Measurements from ENCODE around the gene NKD1.

The NKD1 gene

GRCh38 chr16:50506543-50506937, 41.7 kb upstream of the NKD1 start:
- in situ Hi-C loops (cut with HindIII; ENCODE audit: low pct_unique_long_range_greater_than_20kb, low sequenced_read_pairs), result no loop called here
- TF ChIP-seq JUND (IDR thresholded peaks at IDR 0.05; ENCODE audit: low read depth), result no peak
- DNase-seq (ENCODE audit: low read depth in 1 of 2, low spot score in 1 of 2), result no peak

GRCh38 chr16:50507397-50507796, 40.8 kb upstream of the NKD1 start:
- in situ Hi-C loops (cut with HindIII; ENCODE audit: low pct_unique_long_range_greater_than_20kb, low sequenced_read_pairs), result no loop called here
- TF ChIP-seq JUND (IDR thresholded peaks at IDR 0.05; ENCODE audit: low read depth), result no peak
- DNase-seq (ENCODE audit: low read depth in 1 of 2, low spot score in 1 of 2), result no peak

GRCh38 chr16:50509521-50510341, 38.5 kb upstream of the NKD1 start:
- in situ Hi-C loops (cut with HindIII; ENCODE audit: low pct_unique_long_range_greater_than_20kb, low sequenced_read_pairs), result no loop called here
- no peak for TF ChIP-seq JUND (IDR thresholded peaks at IDR 0.05; ENCODE audit: low read depth)
- DNase-seq (ENCODE audit: low read depth in 1 of 2, low spot score in 1 of 2), result peak in 1 of 2 experiments; percentile 9

GRCh38 chr16:50515218-50515617, 33.0 kb upstream of the NKD1 start:
- TF ChIP-seq JUND (IDR thresholded peaks at IDR 0.05; ENCODE audit: low read depth), result no peak
- in situ Hi-C loops (cut with HindIII; ENCODE audit: low pct_unique_long_range_greater_than_20kb, low sequenced_read_pairs), result no loop called here
- no peak for DNase-seq (ENCODE audit: low read depth in 1 of 2, low spot score in 1 of 2)

- DNase-seq (ENCODE audit: low read depth in 1 of 2, low spot score in 1 of 2), result no peak
- no peak for TF ChIP-seq JUND (IDR thresholded peaks at IDR 0.05; ENCODE audit: low read depth)
- in situ Hi-C loops (cut with HindIII; ENCODE audit: low pct_unique_long_range_greater_than_20kb, low sequenced_read_pairs), result no loop called here
These were observed 31.8 kb upstream of the NKD1 start for GRCh38 chr16:50516401-50516800.

- no peak for TF ChIP-seq JUND (IDR thresholded peaks at IDR 0.05; ENCODE audit: low read depth)
- DNase-seq (ENCODE audit: low read depth in 1 of 2, low spot score in 1 of 2), result no peak
- in situ Hi-C loops (cut with HindIII; ENCODE audit: low pct_unique_long_range_greater_than_20kb, low sequenced_read_pairs), result no loop called here
These were observed 31.3 kb upstream of the NKD1 start for GRCh38 chr16:50516890-50517289.

GRCh38 chr16:50517450-50518252, 30.5 kb upstream of the NKD1 start:
- in situ Hi-C loops (cut with HindIII; ENCODE audit: low pct_unique_long_range_greater_than_20kb, low sequenced_read_pairs), result no loop called here
- no peak for TF ChIP-seq JUND (IDR thresholded peaks at IDR 0.05; ENCODE audit: low read depth)
- DNase-seq (ENCODE audit: low read depth in 1 of 2, low spot score in 1 of 2), result no peak

- no peak for TF ChIP-seq JUND (IDR thresholded peaks at IDR 0.05; ENCODE audit: low read depth)
These were observed 29.2 kb upstream of the NKD1 start for GRCh38 chr16:50519001-50519400.

GRCh38 chr16:50519602-50520001, 28.6 kb upstream of the NKD1 start:
- TF ChIP-seq JUND (IDR thresholded peaks at IDR 0.05; ENCODE audit: low read depth), result no peak
- in situ Hi-C loops (cut with HindIII; ENCODE audit: low pct_unique_long_range_greater_than_20kb, low sequenced_read_pairs), result no loop called here
- no peak for DNase-seq (ENCODE audit: low read depth in 1 of 2, low spot score in 1 of 2)

More at GRCh38 chr16:50519001-50519400, 29.2 kb upstream of the NKD1 start:
- DNase-seq (ENCODE audit: low read depth in 1 of 2, low spot score in 1 of 2), result no peak
- in situ Hi-C loops (cut with HindIII; ENCODE audit: low pct_unique_long_range_greater_than_20kb, low sequenced_read_pairs), result no loop called here

GRCh38 chr16:50520451-50521245, 27.5 kb upstream of the NKD1 start:
- in situ Hi-C loops (cut with HindIII; ENCODE audit: low pct_unique_long_range_greater_than_20kb, low sequenced_read_pairs), result no loop called here
- DNase-seq (ENCODE audit: low read depth in 1 of 2, low spot score in 1 of 2), result no peak
- no peak for TF ChIP-seq JUND (IDR thresholded peaks at IDR 0.05; ENCODE audit: low read depth)

- in situ Hi-C loops (cut with HindIII; ENCODE audit: low pct_unique_long_range_greater_than_20kb, low sequenced_read_pairs), result no loop called here
- no peak for DNase-seq (ENCODE audit: low read depth in 1 of 2, low spot score in 1 of 2)
- TF ChIP-seq JUND (IDR thresholded peaks at IDR 0.05; ENCODE audit: low read depth), result no peak
These were observed 26.8 kb upstream of the NKD1 start for GRCh38 chr16:50521246-50521900.

GRCh38 chr16:50522324-50522723, 25.9 kb upstream of the NKD1 start:
- in situ Hi-C loops (cut with HindIII; ENCODE audit: low pct_unique_long_range_greater_than_20kb, low sequenced_read_pairs), result no loop called here
- TF ChIP-seq JUND (IDR thresholded peaks at IDR 0.05; ENCODE audit: low read depth), result no peak

More at GRCh38 chr16:50522324-50522723, 25.9 kb upstream of the NKD1 start:
- DNase-seq (ENCODE audit: low read depth in 1 of 2, low spot score in 1 of 2), result no peak

All from T47D (cell line).